ENCODE results near the gene SEMA4D. TPM values are rescaled to one million over a fixed set of nuclear protein-coding genes. Genes with fewer than 3 reads are reported as not detected.

Gene SEMA4D
- total RNA-seq, 2 donors from 2014 or later: 42.8 to 51.0 TPM

GRCh38 chr9:89446261-89446960, 51.5 kb downstream of the SEMA4D start:
- Mint-ChIP-seq H3K36me3 (ENCODE audit: low read depth) (peaks cover 2% of the 10 kb centered on the region), H3K4me3 (no peak overlapping the region), H3K27ac (peak overlapping the region; percentile 47), H3K27me3 (ENCODE audit: insufficient read depth) (no peaks in the 10 kb centered on the region), H3K4me1 (no peaks in the 10 kb centered on the region), H3K9me3 (no peaks in the 10 kb centered on the region)
- no peaks in the 10 kb centered on the region for H3K4me1 ChIP-seq (ENCODE audit: control insufficient read depth, insufficient read depth, low read length)
- WGBS, 2 experiments (ENCODE audit: insufficient coverage in 1 of 2, insufficient read length in 1 of 2): 86 to 87% methylated on average over 10 to 13 of the region's 13 CpGs
- H3K27me3 ChIP-seq (ENCODE audit: control insufficient read depth, insufficient read depth, low read length, poor library complexity, severe bottlenecking): no peaks in the 10 kb centered on the region
- DNase-seq: no peak
- no peak overlapping the region for H3K4me3 ChIP-seq (ENCODE audit: low read length)
- H3K27ac ChIP-seq (ENCODE audit: low read depth, low read length): no peak overlapping the region
- no peaks in the 10 kb centered on the region for H3K36me3 ChIP-seq (ENCODE audit: control insufficient read depth, insufficient read depth, low read length)
- H3K9ac ChIP-seq (ENCODE audit: extremely low read depth, low read length, poor library complexity, severe bottlenecking): no peak overlapping the region
- no peaks in the 10 kb centered on the region for H3K9me3 ChIP-seq (ENCODE audit: control insufficient read depth, low read length)
- TF ChIP-seq, protein P1, sequence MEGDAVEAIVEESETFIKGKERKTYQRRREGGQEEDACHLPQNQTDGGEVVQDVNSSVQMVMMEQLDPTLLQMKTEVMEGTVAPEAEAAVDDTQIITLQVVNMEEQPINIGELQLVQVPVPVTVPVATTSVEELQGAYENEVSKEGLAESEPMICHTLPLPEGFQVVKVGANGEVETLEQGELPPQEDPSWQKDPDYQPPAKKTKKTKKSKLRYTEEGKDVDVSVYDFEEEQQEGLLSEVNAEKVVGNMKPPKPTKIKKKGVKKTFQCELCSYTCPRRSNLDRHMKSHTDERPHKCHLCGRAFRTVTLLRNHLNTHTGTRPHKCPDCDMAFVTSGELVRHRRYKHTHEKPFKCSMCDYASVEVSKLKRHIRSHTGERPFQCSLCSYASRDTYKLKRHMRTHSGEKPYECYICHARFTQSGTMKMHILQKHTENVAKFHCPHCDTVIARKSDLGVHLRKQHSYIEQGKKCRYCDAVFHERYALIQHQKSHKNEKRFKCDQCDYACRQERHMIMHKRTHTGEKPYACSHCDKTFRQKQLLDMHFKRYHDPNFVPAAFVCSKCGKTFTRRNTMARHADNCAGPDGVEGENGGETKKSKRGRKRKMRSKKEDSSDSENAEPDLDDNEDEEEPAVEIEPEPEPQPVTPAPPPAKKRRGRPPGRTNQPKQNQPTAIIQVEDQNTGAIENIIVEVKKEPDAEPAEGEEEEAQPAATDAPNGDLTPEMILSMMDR (conservative IDR thresholded peaks at IDR 0.05): no peak

DNA sequence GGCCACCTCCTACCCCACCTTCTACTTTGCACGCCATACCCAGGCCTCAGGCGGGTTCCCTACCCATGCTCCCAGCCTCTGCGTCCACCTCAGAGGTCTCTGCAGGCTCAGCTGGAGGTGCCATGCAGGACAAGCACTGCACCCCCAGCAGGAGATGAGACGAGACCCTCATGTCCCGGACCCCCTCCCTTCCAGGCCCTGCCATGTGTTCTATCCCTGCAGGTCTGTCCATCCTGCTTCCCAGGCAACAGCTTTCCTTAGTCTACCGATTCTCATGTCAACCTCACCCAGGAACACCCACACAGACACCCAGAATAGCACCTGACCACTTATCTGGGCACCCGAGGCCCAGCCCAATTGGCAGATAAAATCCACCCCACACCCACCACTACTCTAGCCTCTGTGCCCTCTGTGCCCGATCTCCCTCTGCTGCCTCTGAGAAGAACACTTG, 52.1 kb downstream of the SEMA4D start:
- no peaks in the 10 kb centered on the region for H3K9me3 ChIP-seq (ENCODE audit: control insufficient read depth, low read length)
- peaks cover 2% of the 10 kb centered on the region for H3K36me3 Mint-ChIP-seq (ENCODE audit: low read depth)
- DNase-seq: no peak
- H3K9ac ChIP-seq (ENCODE audit: extremely low read depth, low read length, poor library complexity, severe bottlenecking): no peak overlapping the region
- no peak overlapping the region for H3K27ac ChIP-seq (ENCODE audit: low read depth, low read length)
- H3K27me3 Mint-ChIP-seq (ENCODE audit: insufficient read depth): no peaks in the 10 kb centered on the region
- no peak overlapping the region for H3K4me3 Mint-ChIP-seq
- no peak overlapping the region for H3K4me3 ChIP-seq (ENCODE audit: low read length)
- no peaks in the 10 kb centered on the region for H3K4me1 Mint-ChIP-seq
- no peaks in the 10 kb centered on the region for H3K36me3 ChIP-seq (ENCODE audit: control insufficient read depth, insufficient read depth, low read length)
- no peaks in the 10 kb centered on the region for H3K27me3 ChIP-seq (ENCODE audit: control insufficient read depth, insufficient read depth, low read length, poor library complexity, severe bottlenecking)
- peak overlapping the region; percentile 47 for H3K27ac Mint-ChIP-seq
- H3K4me1 ChIP-seq (ENCODE audit: control insufficient read depth, insufficient read depth, low read length): no peaks in the 10 kb centered on the region
- WGBS, 2 experiments (ENCODE audit: insufficient coverage in 1 of 2, insufficient read length in 1 of 2): 93 to 97% methylated on average over 5 to 8 of the region's 8 CpGs
- TF ChIP-seq, protein P1 (conservative IDR thresholded peaks at IDR 0.05): no peak
- H3K9me3 Mint-ChIP-seq: no peaks in the 10 kb centered on the region

- Mint-ChIP-seq H3K27me3 (ENCODE audit: insufficient read depth) (no peaks in the 10 kb centered on the region), H3K4me1 (no peaks in the 10 kb centered on the region), H3K4me3 (no peak overlapping the region), H3K27ac (no peak overlapping the region), H3K36me3 (ENCODE audit: low read depth) (peaks cover 2% of the 10 kb centered on the region), H3K9me3 (no peaks in the 10 kb centered on the region)
- H3K36me3 ChIP-seq (ENCODE audit: control insufficient read depth, insufficient read depth, low read length): no peaks in the 10 kb centered on the region
- H3K4me1 ChIP-seq (ENCODE audit: control insufficient read depth, insufficient read depth, low read length): no peaks in the 10 kb centered on the region
- H3K27me3 ChIP-seq (ENCODE audit: control insufficient read depth, insufficient read depth, low read length, poor library complexity, severe bottlenecking): no peaks in the 10 kb centered on the region
- TF ChIP-seq, protein P1 (conservative IDR thresholded peaks at IDR 0.05): no peak
- no peak for DNase-seq
- H3K9ac ChIP-seq (ENCODE audit: extremely low read depth, low read length, poor library complexity, severe bottlenecking): no peak overlapping the region
- 89 to 91% methylated on average over 15 to 16 of the region's 16 CpGs for WGBS, 2 experiments (ENCODE audit: insufficient coverage in 1 of 2, insufficient read length in 1 of 2)
- no peak overlapping the region for H3K4me3 ChIP-seq (ENCODE audit: low read length)
- H3K27ac ChIP-seq (ENCODE audit: low read depth, low read length): no peak overlapping the region
- no peaks in the 10 kb centered on the region for H3K9me3 ChIP-seq (ENCODE audit: control insufficient read depth, low read length)
Observed at GRCh38 chr9:89444925-89445765, 52.8 kb downstream of the SEMA4D start.

All from endodermal cell (in vitro differentiated cells).